K562 (cell line): ENCODE results near the gene ZDHHC1. TPM values are rescaled to one million over a fixed set of nuclear protein-coding genes. Genes with fewer than 3 reads are reported as not detected.

Experiments used
- CBFB ChIP-seq: sonication (generic); formaldehyde crosslinking; IDR thresholded peaks from 2 replicates; pipeline ENCODE4 v1.4.0; 2020; ENCODE audit warnings: mild to moderate bottlenecking, missing genetic modification reagents
- HMGN3 ChIP-seq: IDR thresholded peaks from 2 replicates; pipeline ENCODE4 v1.6.1; 2011; ENCODE audit warnings: borderline replicate concordance, low read depth, mild to moderate bottlenecking, mixed read lengths, low read length; ENCODE audit not compliant: insufficient read length; ENCODE audit errors: extremely low read depth
- HNRNPK ChIP-seq: fragments of 200-400 bp; formaldehyde crosslinking; IDR thresholded peaks from one replicate; pipeline ENCODE4 v1.6.1; 2018; ENCODE audit warnings: mild to moderate bottlenecking, low read depth, low read length; ENCODE audit not compliant: poor library complexity, severe bottlenecking
- MBD1 ChIP-seq: fragments of 250-450 bp; sonication (Bioruptor Pico); IDR thresholded peaks from 2 replicates; pipeline ENCODE4 v1.8.0; 2022; ENCODE audit warnings: inconsistent platforms
- NRF1 ChIP-seq, 2 experiments: fragments of 450-650 bp; IDR thresholded peaks in 1 of 2; conservative IDR thresholded peaks in 1 of 2; 2 replicates each; pipeline ENCODE4 v1.6.1; 2014; ENCODE audit warnings: mild to moderate bottlenecking in 2 of 2
- PCBP2 ChIP-seq: fragments of 200-400 bp; formaldehyde crosslinking; IDR thresholded peaks from 2 replicates; pipeline ENCODE4 v1.6.1; 2018; ENCODE audit warnings: low read length, low read depth, mild to moderate bottlenecking, moderate library complexity; ENCODE audit not compliant: poor library complexity, severe bottlenecking
- RB1 ChIP-seq: fragments of 450-650 bp; IDR thresholded peaks from 2 replicates; pipeline ENCODE4 v1.6.1; 2017; ENCODE audit warnings: low read depth, mild to moderate bottlenecking
- SIN3A ChIP-seq, 2 experiments: fragments of 150-350 bp in 1 of 2; IDR thresholded peaks; 2 replicates each; pipeline ENCODE4 v1.6.1; 2011 to 2016; ENCODE audit warnings: borderline replicate concordance in 2 of 2, low read depth in 2 of 2, low read length in 2 of 2, mild to moderate bottlenecking in 2 of 2, moderate library complexity in 2 of 2; ENCODE audit not compliant: control insufficient read depth in 1 of 2
- SIN3B ChIP-seq: fragments of 450-650 bp; IDR thresholded peaks from 2 replicates; pipeline ENCODE4 v1.6.1; 2017; ENCODE audit warnings: low read depth, mild to moderate bottlenecking, moderate library complexity
- ZNF609 ChIP-seq: sonication (generic); formaldehyde crosslinking; IDR thresholded peaks from 2 replicates; pipeline ENCODE4 v1.8.1; 2023; ENCODE audit warnings: missing genetic modification reagents, mild to moderate bottlenecking, borderline replicate concordance
- polyA plus RNA-seq, 8 experiments: library from polyadenylated mRNA; depleted of rRNA in 4 of 8; stranded (reverse) in 5 of 8; unstranded in 3 of 8; fragments of >200 nt; fragmentation: Nextera tagmentation in 2 of 8; fragmentation: Illumina TruSeq in 1 of 8; extraction: Ambion mirVana in 2 of 8; extraction: Trizol in 1 of 8; gene quantifications; 2 replicates each; pipeline versions ENCODE4 v1.2.1 to v1.2.3, GENCODE V29; 2011 to 2014; ENCODE audit warnings: inconsistent platforms in 1 of 8, missing spikeins in 1 of 8
- total RNA-seq, 7 experiments: library from RNA; depleted of rRNA in 6 of 7; stranded (reverse); fragments of >200 nt in 6 of 7; fragmentation: Illumina TruSeq in 2 of 7; extraction: Trizol in 2 of 7; gene quantifications; 2 replicates each; pipeline versions ENCODE4 v1.2.1 to v1.2.3, GENCODE V29; 2011 to 2021; ENCODE audit warnings: low replicate concordance in 1 of 7
- TF ChIP-seq, protein P1 (sequence below): fragments of 450-650 bp; IDR thresholded peaks from 2 replicates; pipeline ENCODE4 v1.6.1; 2016; ENCODE audit warnings: borderline replicate concordance

Gene ZDHHC1
- total and polyA plus RNA-seq, 9 of the 15 experiments (the other 6 are each of a cell fraction or from before 2014, with no cell fraction given), result 0.06 to 0.77 (median 0.25) TPM; not detected in 4

DNA sequence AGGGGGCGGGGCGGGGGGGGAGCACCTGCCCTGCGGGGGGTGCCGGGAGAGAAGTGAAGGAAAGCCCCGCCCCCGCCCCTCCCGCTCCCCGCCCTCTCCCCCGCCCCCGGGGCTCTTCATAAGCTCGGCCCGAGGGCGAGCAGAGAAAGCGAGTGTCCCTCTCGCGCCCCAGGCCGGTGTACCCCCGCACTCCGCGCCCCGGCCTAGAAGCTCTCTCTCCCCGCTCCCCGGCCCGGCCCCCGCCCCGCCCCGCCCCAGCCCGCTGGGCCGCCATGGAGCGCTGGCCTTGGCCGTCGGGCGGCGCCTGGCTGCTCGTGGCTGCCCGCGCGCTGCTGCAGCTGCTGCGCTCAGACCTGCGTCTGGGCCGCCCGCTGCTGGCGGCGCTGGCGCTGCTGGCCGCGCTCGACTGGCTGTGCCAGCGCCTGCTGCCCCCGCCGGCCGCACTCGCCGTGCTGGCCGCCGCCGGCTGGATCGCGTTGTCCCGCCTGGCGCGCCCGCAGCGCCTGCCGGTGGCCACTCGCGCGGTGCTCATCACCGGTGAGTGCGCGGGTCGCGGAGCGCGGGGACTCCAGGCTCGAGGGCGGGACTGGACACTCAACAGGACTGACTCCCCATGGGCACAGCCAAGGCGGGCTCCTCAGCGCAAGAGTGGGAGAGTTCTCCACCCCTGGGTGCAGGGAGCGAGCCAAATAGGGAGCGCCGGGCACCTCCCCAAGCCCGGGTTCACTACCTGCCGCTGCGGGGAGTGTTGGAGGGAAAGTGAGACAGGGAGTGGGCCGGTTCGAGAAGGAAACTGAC is 14.9 kb upstream of the ZDHHC1 start, which contains the start of gene HSD11B2 (continued):
- TF ChIP-seq, protein P1, sequence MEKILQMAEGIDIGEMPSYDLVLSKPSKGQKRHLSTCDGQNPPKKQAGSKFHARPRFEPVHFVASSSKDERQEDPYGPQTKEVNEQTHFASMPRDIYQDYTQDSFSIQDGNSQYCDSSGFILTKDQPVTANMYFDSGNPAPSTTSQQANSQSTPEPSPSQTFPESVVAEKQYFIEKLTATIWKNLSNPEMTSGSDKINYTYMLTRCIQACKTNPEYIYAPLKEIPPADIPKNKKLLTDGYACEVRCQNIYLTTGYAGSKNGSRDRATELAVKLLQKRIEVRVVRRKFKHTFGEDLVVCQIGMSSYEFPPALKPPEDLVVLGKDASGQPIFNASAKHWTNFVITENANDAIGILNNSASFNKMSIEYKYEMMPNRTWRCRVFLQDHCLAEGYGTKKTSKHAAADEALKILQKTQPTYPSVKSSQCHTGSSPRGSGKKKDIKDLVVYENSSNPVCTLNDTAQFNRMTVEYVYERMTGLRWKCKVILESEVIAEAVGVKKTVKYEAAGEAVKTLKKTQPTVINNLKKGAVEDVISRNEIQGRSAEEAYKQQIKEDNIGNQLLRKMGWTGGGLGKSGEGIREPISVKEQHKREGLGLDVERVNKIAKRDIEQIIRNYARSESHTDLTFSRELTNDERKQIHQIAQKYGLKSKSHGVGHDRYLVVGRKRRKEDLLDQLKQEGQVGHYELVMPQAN, result no peak
- TF ChIP-seq PCBP2 (no peak), SIN3A (IDR thresholded peaks at IDR 0.05; ENCODE audit: borderline replicate concordance in 2 of 2, control insufficient read depth in 1 of 2, low read depth in 2 of 2, low read length in 2 of 2) (peak in 1 of 2 experiments; percentile 13; a peak in 1 of 4 replicates), ZNF609 (no peak), HNRNPK (no peak), RB1 (peak; percentile 78), SIN3B (peak; percentile 49; the same call in 1 of the 2 replicates), CBFB (CRISPR knock-in tag) (no peak), MBD1 (CRISPR knock-in tag) (no peak), HMGN3 (peak; percentile 66), NRF1 (conservative IDR thresholded peaks at IDR 0.05 in 1 of 2, IDR thresholded peaks at IDR 0.05 in 1 of 2) (peak in 1 of 2 experiments; percentile 53; a peak in 2 of 4 replicates)
